Fibroblast of lung (primary cell): Measurements from ENCODE around the gene PPP1CB. TPM values are rescaled to one million over a fixed set of nuclear protein-coding genes. Genes with fewer than 3 reads are reported as not detected.

Source experiments
- DNase-seq, 2 donors: peaks; one replicate each; pipeline versions ENCODE4 v3.0.0 to v3.0.0-alpha.2; 2010; ENCODE audit warnings: low read depth in 2 of 2
- H2AFZ ChIP-seq: 2 replicates; pipeline ENCODE4 v1.5.1; 2012; ENCODE audit warnings: low read length, control low read depth, inconsistent platforms
- H3K27ac ChIP-seq: 2 replicates; pipeline ENCODE4 v1.5.1; 2011; ENCODE audit warnings: low read length, control low read depth; ENCODE audit not compliant: insufficient read depth
- H3K27me3 ChIP-seq: 2 replicates; pipeline ENCODE4 v1.5.1; 2011; ENCODE audit warnings: mild to moderate bottlenecking, low read length; ENCODE audit not compliant: control insufficient read depth, insufficient read depth
- H3K36me3 ChIP-seq: 2 replicates; pipeline ENCODE4 v1.5.1; 2011; ENCODE audit warnings: low read length; ENCODE audit not compliant: control insufficient read depth, insufficient read depth
- H3K4me1 ChIP-seq: 2 replicates; pipeline ENCODE4 v1.5.1; 2011; ENCODE audit warnings: low read length; ENCODE audit not compliant: control insufficient read depth, insufficient read depth; ENCODE audit errors: extremely low read depth
- H3K4me2 ChIP-seq: 2 replicates; pipeline ENCODE4 v1.5.1; 2011; ENCODE audit warnings: low read length, control low read depth; ENCODE audit not compliant: insufficient read depth; ENCODE audit errors: extremely low read depth
- H3K4me3 ChIP-seq, 4 experiments: fragments of 200-600 bp in 1 of 4; sonication (generic) in 1 of 4; replicated peaks in 1 of 4; 2 replicates each; pipeline ENCODE4 v1.5.1; 2011 to 2016; ENCODE audit warnings: low read length in 4 of 4, low read depth in 3 of 4, mild to moderate bottlenecking in 3 of 4, control low read depth in 2 of 4, inconsistent platforms in 1 of 4, mixed read lengths in 1 of 4; ENCODE audit not compliant: insufficient read depth in 1 of 4; ENCODE audit errors: control extremely low read depth in 1 of 4
- H3K79me2 ChIP-seq: 2 replicates; pipeline ENCODE4 v1.5.1; 2012; ENCODE audit warnings: mild to moderate bottlenecking, low read length, inconsistent platforms; ENCODE audit not compliant: control insufficient read depth, insufficient read depth
- H3K9ac ChIP-seq: 2 replicates; pipeline ENCODE4 v1.5.1; 2011; ENCODE audit warnings: mild to moderate bottlenecking, low read length, control low read depth; ENCODE audit not compliant: insufficient read depth
- H3K9me3 ChIP-seq: 2 replicates; pipeline ENCODE4 v1.5.1; 2012; ENCODE audit warnings: low read depth, low read length; ENCODE audit not compliant: control insufficient read depth, insufficient read depth
- H4K20me1 ChIP-seq: 2 replicates; pipeline ENCODE4 v1.5.1; 2011; ENCODE audit warnings: low read length; ENCODE audit not compliant: control insufficient read depth, insufficient read depth; ENCODE audit errors: extremely low read depth
- CTCF ChIP-seq, 2 donors: IDR thresholded peaks in 1 of 2; conservative IDR thresholded peaks in 1 of 2; 1 replicate in 1 of 2; 2 replicates in 1 of 2; pipeline ENCODE4 v1.5.1; 2011 to 2012; ENCODE audit warnings: low read length in 2 of 2, control low read depth in 1 of 2, inconsistent platforms in 1 of 2, low read depth in 1 of 2, mild to moderate bottlenecking in 1 of 2
- EZH2 ChIP-seq: IDR thresholded peaks from 2 replicates; pipeline ENCODE4 v1.5.1; 2012; ENCODE audit warnings: low read length, control low read depth, mild to moderate bottlenecking; ENCODE audit errors: missing control alignments
- polyA minus RNA-seq: library from RNA; depleted of rRNA, polyadenylated mRNA; stranded (reverse); fragments of >200 nt; gene quantifications from 2 replicates; pipeline ENCODE4 v1.2.3, GENCODE V29; 2011; ENCODE audit warnings: low replicate concordance
- polyA plus RNA-seq, 2 donors: library from polyadenylated mRNA; depleted of rRNA in 1 of 2; stranded (reverse) in 1 of 2; unstranded in 1 of 2; fragments of >200 nt; gene quantifications; 2 replicates each; pipeline ENCODE4 v1.2.1, GENCODE V29; 2011 to 2012; ENCODE audit warnings: missing spikeins in 1 of 2
- total RNA-seq: library from RNA; depleted of rRNA; stranded (reverse); fragments of >200 nt; gene quantifications from 2 replicates; pipeline ENCODE4 v1.2.1, GENCODE V29; 2014

PPP1CB gene
- total RNA-seq: 164 and 172 TPM in 2 replicates
- 161 and 179 TPM in 2 replicates for polyA plus RNA-seq
- 102 and 128 TPM in 2 replicates for polyA plus RNA-seq (2012)
- 29.4 and 52.8 TPM in 2 replicates for polyA minus RNA-seq

GRCh38 chr2:28751252-28751955, at the start of gene PPP1CB:
Gene PPP1CB (plus strand): TSS chr2:28751830. CDS start chr2:28752125, 295 bp downstream.
- Histone ChIP-seq H3K36me3 (no peaks in the 10 kb centered on the region), H3K9me3 (no peaks in the 10 kb centered on the region), H3K4me1 (peaks cover 13% of the 10 kb centered on the region), H3K9ac (peak within 1 kb of the TSS; percentile 99), H4K20me1 (peaks cover 9% of the 10 kb centered on the region), H3K27ac (peak within 1 kb of the TSS; percentile 99), H3K4me3 (peak within 1 kb of the TSS; percentile 68 to 97 (median 75)), H3K4me2 (peak within 1 kb of the TSS; percentile 93), H3K79me2 (peaks cover 45% of the 10 kb centered on the region), H2AFZ (peak within 1 kb of the TSS; percentile 29), H3K27me3 (no peaks in the 10 kb centered on the region)
- peak in 1 of 2 donors; percentile 16 for TF ChIP-seq CTCF (conservative IDR thresholded peaks at IDR 0.05 in 1 of 2, IDR thresholded peaks at IDR 0.05 in 1 of 2; ENCODE audit: low read depth in 1 of 2, low read length in 2 of 2)
- no peak for TF ChIP-seq EZH2
- peak; percentile 96 to 98 for DNase-seq

GRCh38 chr2:28702415-28702861, 49.2 kb upstream of the PPP1CB start:
- H3K9ac ChIP-seq: no peak overlapping the region
- no peak overlapping the region for H3K27ac ChIP-seq
- no peak overlapping the region for H3K4me3 ChIP-seq
- H3K36me3 ChIP-seq: no peaks in the 10 kb centered on the region
- H3K4me2 ChIP-seq: no peak overlapping the region
- no peak for DNase-seq
- no peak overlapping the region for H2AFZ ChIP-seq
- H4K20me1 ChIP-seq: no peaks in the 10 kb centered on the region
- H3K79me2 ChIP-seq: no peaks in the 10 kb centered on the region
- H3K27me3 ChIP-seq: no peaks in the 10 kb centered on the region
- H3K4me1 ChIP-seq: no peaks in the 10 kb centered on the region
- no peaks in the 10 kb centered on the region for H3K9me3 ChIP-seq
- TF ChIP-seq EZH2: no peak
- TF ChIP-seq CTCF (conservative IDR thresholded peaks at IDR 0.05 in 1 of 2, IDR thresholded peaks at IDR 0.05 in 1 of 2; ENCODE audit: low read depth in 1 of 2, low read length in 2 of 2): no peak

DNA sequence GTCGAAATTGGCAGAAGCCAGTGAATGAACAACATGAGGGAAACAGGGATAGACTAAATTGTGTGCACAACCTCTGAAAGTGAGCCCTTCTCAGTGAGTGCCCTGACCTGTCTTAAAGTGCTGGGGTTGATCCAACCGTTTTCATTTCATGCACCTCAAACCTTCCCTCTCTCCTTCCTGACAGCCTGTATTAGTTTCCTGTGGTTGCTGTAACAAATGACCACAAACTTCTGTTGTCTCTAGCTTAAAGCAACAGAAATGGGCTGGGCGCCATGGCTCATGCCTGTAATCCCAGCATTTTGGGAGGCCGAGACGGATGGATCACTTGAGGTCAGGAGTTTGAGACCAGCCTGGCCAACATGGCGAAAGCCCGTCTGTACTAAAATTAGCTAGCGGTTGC, 48.8 kb upstream of the PPP1CB start:
- no peak overlapping the region for H3K9ac ChIP-seq

More for the DNA sequence above, 48.8 kb upstream of the PPP1CB start:
- H3K4me2 ChIP-seq: no peak overlapping the region
- no peak overlapping the region for H3K27ac ChIP-seq
- H3K4me3 ChIP-seq: no peak overlapping the region
- H3K79me2 ChIP-seq: no peaks in the 10 kb centered on the region
- DNase-seq: no peak
- H3K9me3 ChIP-seq: no peaks in the 10 kb centered on the region
- H3K36me3 ChIP-seq: no peaks in the 10 kb centered on the region
- no peaks in the 10 kb centered on the region for H3K27me3 ChIP-seq
- H2AFZ ChIP-seq: no peak overlapping the region
- H4K20me1 ChIP-seq: no peaks in the 10 kb centered on the region
- TF ChIP-seq EZH2 (no peak), CTCF (conservative IDR thresholded peaks at IDR 0.05 in 1 of 2, IDR thresholded peaks at IDR 0.05 in 1 of 2; ENCODE audit: low read depth in 1 of 2, low read length in 2 of 2) (no peak)
- H3K4me1 ChIP-seq: no peaks in the 10 kb centered on the region
